OCI-LY7 (cell line): ENCODE data around the gene FAM13B.

Experiments used
- CTCF ChIP-seq: fragments of 200-600 bp; sonication (generic); conservative IDR thresholded peaks from 2 replicates; pipeline ENCODE4 v1.5.1; 2014; ENCODE audit warnings: mild to moderate bottlenecking, antibody characterized with exemption, low read length, moderate library complexity, mixed read lengths
- EZH2phosphoT487 ChIP-seq: fragments of 200-600 bp; sonication (generic); IDR thresholded peaks from 2 replicates; pipeline ENCODE4 v1.6.1; 2018; ENCODE audit warnings: low read depth, borderline replicate concordance, mild to moderate bottlenecking, mixed run types, antibody characterized with exemption, low read length, moderate library complexity, mixed read lengths

- TF ChIP-seq CTCF, result no peak
- TF ChIP-seq EZH2phosphoT487, result no peak
Observed at GRCh38 chr5:138021771-138022170, 11.1 kb downstream of the FAM13B start.
